Upper lobe of left lung (tissue), 4 donors: ENCODE results near the gene NALCN.

ENCODE experiments used
- CTCF ChIP-seq, 6 experiments: fragments of 450-650 bp in 4 of 6; fragments of 200-600 bp in 2 of 6; sonication (generic) in 2 of 6; IDR thresholded peaks; one replicate each; pipeline ENCODE4 v1.5.1; 2016 to 2019; ENCODE audit warnings: antibody characterized with exemption in 6 of 6
- POLR2A ChIP-seq, 4 donors: fragments of 450-650 bp; IDR thresholded peaks; one replicate each; pipeline ENCODE4 v1.5.1; 2016 to 2017; ENCODE audit warnings: antibody characterized with exemption in 4 of 4, mild to moderate bottlenecking in 2 of 4
- POLR2AphosphoS5 ChIP-seq, 2 donors: sonication (generic); formaldehyde crosslinking; IDR thresholded peaks; one replicate each; pipeline ENCODE4 v1.5.1; 2017; ENCODE audit warnings: antibody characterized with exemption in 2 of 2

GRCh38 chr13:101429733-101430132 lies 13.4 kb upstream of the NALCN start:
- TF ChIP-seq CTCF (IDR thresholded peaks at IDR 0.05) (no peak), POLR2A (IDR thresholded peaks at IDR 0.05) (no peak), POLR2AphosphoS5 (IDR thresholded peaks at IDR 0.05) (no peak)
